NCI-H2107 treated with DMSO at 0.1 percent for 48 hours (cell line): ENCODE measurements around the gene S1PR4.
"Not testable (repeated sequence)": the region's sequence is repeated elsewhere in the genome, so short reads cannot be mapped to it uniquely, and the experiment has no call there.

ENCODE experiments used
- DNase-seq: peaks from one replicate; lab custom pipeline; 2025; ENCODE audit not compliant: unreplicated experiment; lab: John Stamatoyannopoulos, UW

S1PR4 gene

GRCh38 chr19:3213159-3213558 lies 34.6 kb downstream of the S1PR4 start:
- DNase-seq: no peak

DNA sequence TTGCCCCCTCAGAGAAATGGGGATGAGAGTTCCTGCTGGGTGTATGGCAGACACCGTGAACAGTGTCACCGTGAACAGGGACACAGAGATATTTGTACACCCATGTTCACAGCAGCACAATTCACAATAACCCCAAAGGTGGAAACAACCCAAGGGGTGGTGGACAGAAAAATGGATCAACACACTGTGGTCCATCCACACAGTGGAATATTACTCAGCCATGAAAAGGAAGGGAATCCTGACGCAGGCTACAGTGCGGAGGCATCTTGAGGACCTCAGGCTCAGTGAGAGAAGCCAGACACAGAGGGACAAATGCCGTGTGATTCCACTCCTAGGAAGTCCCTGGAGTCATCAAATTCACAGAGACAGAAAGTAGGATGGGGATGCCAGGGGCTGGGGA lies 38.3 kb downstream of the S1PR4 start:
- no peak for DNase-seq

- no peak for DNase-seq
Observed at GRCh38 chr19:3220576-3220975, 42.0 kb downstream of the S1PR4 start.

DNA sequence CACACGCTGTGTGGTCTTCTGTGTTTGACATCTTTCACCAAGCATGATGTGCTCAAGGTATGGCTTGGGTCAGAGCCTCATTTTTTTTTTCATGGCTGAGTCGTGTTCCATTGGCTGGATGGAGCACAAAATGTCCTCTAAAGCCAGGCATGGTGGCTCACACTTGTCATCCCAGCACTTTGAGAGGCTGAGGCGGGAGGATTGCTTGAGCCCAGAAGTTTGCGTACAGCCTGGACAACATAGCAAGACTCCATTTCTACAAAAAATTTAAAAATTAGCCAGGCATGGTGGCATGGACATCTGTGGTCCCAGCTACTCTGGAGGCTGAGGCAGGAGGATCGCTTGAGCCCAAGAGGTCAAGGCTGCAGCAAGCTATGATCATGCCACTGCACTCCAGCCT lies 43.0 kb downstream of the S1PR4 start:
- not testable (repeated sequence) for DNase-seq

DNA sequence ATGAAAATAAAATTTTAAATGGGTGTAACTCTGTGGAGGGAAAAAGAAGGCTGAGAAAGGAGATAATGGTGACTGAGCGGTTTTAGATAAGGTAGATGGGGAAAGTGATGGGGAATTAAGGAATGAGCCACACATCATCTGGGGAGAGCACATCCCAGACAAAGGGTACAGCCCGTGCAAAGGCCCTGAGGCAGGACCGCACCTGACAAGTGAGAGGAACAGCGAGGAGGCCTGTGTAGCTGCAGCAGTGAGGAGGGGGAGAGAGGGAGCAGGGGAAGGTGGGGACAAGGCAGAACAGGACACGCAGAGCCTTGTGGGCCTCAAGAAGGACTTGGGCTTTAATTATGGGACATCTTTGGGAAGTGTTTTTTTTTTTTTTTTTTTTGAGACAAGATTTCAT lies 44.1 kb downstream of the S1PR4 start:
- no peak for DNase-seq

GRCh38 chr19:3224346-3225168 lies 46.0 kb downstream of the S1PR4 start, which contains the start of gene CELF5:
TSS of gene CELF5 (plus strand) at chr19:3224661. CDS start at chr19:3224740, 79 bp downstream.
- no peak for DNase-seq

DNA sequence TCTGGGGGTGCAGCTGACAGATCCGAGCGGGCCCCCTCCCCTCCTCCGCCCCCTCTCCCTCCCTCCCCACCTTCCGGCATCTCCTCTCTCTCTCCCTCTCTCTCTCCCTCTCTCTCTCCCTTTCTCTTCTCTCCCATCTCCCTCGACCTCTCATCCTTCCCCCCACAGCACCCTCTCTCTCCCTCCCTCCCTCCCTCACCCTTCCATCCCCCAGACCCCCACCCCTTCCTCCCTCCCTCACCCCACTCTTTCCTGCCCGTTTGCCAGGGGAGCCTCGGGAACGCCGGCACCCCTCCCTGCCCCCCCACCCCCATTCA lies 46.6 kb downstream of the S1PR4 start:
- no peak for DNase-seq

GRCh38 chr19:3225677-3226093 lies 47.1 kb downstream of the S1PR4 start:
- DNase-seq: no peak

DNA sequence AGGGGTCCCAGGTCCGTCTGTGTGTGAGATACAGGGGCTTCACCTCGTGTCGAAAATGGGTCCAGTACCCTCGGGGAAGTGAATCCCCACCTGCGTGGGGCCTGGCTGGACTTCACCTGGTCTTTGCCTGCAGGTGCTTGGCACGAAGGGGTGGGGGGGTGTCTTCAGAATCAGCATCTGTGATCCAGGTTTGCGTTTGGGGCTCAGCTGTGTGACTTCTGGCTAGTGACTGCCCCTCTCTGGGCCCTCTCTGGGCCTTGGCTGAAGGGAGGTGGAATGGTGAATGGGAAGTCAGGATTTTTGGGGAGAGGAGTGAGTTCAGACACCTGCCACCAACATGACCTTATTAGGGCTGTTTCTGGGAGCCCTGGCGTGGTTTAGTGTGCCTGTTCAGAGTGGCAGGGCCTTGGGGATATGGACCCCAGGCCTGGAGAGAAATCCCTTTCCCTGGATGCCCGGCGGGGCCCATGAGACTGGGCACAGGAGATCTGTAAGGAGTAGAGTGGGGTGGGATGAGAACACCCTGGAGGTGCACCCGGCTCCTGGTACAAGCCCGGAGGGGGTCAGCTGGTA lies 48.6 kb downstream of the S1PR4 start:
- DNase-seq: no peak

- DNase-seq: no peak
Observed at GRCh38 chr19:3229346-3229743, 50.8 kb downstream of the S1PR4 start.
